Neural progenitor cell (in vitro differentiated cells): ENCODE measurements around the gene RNF151.

Experiments used
- EZH2 ChIP-seq: fragments of 200-600 bp; sonication (generic); IDR thresholded peaks from 2 replicates; pipeline ENCODE4 v1.6.1; 2017; ENCODE audit warnings: antibody characterized with exemption, mild to moderate bottlenecking, moderate library complexity
- EZH2phosphoT487 ChIP-seq: fragments of 200-600 bp; sonication (generic); IDR thresholded peaks from 2 replicates; pipeline ENCODE4 v1.6.1; 2017; ENCODE audit warnings: antibody characterized with exemption
- TF ChIP-seq, protein P1 (sequence below): fragments of 200-600 bp; sonication (generic); IDR thresholded peaks from 2 replicates; pipeline ENCODE4 v1.5.1; 2017; ENCODE audit warnings: antibody characterized with exemption, mild to moderate bottlenecking

DNA sequence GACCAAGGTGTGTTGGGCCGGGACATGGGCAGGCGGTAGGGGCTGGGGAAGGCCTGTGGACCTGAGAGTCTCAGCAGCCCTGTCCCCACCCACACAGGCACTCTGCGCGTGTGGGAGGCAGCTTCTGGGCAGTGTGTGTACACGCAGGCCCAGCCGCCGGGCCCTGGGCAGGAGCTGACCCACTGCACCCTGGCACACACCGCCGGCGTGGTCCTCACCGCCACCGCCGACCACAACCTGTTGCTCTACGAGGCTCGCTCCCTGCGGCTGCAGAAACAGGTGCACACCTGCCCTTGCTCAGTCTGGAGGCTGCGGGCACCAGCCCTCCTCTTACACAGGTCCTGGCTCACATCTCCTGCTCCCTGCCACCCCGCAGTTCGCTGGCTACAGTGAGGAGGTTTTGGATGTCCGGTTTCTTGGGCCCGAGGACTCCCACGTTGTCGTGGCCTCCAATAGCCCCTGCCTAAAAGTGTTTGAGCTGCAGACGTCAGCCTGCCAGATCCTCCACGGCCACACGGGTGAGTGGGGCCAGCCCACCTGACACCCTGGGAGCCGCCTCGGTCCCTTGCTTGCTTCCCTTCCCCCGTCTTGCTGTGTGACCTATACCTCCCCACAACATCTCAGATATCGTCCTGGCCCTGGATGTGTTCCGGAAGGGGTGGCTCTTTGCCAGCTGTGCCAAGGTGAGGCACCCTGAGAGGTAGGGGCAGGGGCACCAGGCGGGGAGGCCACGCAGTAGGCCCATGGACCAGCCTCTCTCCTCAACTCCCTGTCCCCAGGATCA, 9.0 kb downstream of the RNF151 start:
- TF ChIP-seq, protein P1, sequence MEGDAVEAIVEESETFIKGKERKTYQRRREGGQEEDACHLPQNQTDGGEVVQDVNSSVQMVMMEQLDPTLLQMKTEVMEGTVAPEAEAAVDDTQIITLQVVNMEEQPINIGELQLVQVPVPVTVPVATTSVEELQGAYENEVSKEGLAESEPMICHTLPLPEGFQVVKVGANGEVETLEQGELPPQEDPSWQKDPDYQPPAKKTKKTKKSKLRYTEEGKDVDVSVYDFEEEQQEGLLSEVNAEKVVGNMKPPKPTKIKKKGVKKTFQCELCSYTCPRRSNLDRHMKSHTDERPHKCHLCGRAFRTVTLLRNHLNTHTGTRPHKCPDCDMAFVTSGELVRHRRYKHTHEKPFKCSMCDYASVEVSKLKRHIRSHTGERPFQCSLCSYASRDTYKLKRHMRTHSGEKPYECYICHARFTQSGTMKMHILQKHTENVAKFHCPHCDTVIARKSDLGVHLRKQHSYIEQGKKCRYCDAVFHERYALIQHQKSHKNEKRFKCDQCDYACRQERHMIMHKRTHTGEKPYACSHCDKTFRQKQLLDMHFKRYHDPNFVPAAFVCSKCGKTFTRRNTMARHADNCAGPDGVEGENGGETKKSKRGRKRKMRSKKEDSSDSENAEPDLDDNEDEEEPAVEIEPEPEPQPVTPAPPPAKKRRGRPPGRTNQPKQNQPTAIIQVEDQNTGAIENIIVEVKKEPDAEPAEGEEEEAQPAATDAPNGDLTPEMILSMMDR: no peak
- TF ChIP-seq EZH2phosphoT487 (no peak), EZH2 (no peak)
